Muscle layer of duodenum (tissue), 2 donors: Measurements from ENCODE around the gene TMCO4.

Experiments used
- H3K27ac ChIP-seq: one replicate; pipeline ENCODE4 v1.7.0; 2013; ENCODE audit warnings: mild to moderate bottlenecking, low read length
- H3K27me3 ChIP-seq: one replicate; pipeline ENCODE4 v1.7.0; 2013; ENCODE audit warnings: low read depth, mild to moderate bottlenecking, control low read depth, low read length
- H3K36me3 ChIP-seq, 2 donors: one replicate each; pipeline ENCODE4 v1.7.0; 2013; ENCODE audit warnings: low read length in 2 of 2, control low read depth in 1 of 2, mild to moderate bottlenecking in 1 of 2; ENCODE audit not compliant: insufficient read depth in 2 of 2, control insufficient read depth in 1 of 2
- H3K4me1 ChIP-seq, 2 donors: one replicate each; pipeline ENCODE4 v1.7.0; 2013; ENCODE audit warnings: low read length in 2 of 2, mild to moderate bottlenecking in 2 of 2, control low read depth in 1 of 2, moderate library complexity in 1 of 2; ENCODE audit not compliant: insufficient read depth in 2 of 2, control insufficient read depth in 1 of 2
- H3K4me3 ChIP-seq, 2 donors: one replicate each; pipeline ENCODE4 v1.7.0; 2013; ENCODE audit warnings: low read length in 2 of 2, low read depth in 1 of 2, mild to moderate bottlenecking in 1 of 2
- H3K9me3 ChIP-seq, 2 donors: one replicate each; pipeline ENCODE4 v1.7.0; 2013; ENCODE audit warnings: low read length in 2 of 2, control low read depth in 1 of 2, mild to moderate bottlenecking in 1 of 2; ENCODE audit not compliant: control insufficient read depth in 1 of 2
- donor health status: healthy.

Gene TMCO4

DNA sequence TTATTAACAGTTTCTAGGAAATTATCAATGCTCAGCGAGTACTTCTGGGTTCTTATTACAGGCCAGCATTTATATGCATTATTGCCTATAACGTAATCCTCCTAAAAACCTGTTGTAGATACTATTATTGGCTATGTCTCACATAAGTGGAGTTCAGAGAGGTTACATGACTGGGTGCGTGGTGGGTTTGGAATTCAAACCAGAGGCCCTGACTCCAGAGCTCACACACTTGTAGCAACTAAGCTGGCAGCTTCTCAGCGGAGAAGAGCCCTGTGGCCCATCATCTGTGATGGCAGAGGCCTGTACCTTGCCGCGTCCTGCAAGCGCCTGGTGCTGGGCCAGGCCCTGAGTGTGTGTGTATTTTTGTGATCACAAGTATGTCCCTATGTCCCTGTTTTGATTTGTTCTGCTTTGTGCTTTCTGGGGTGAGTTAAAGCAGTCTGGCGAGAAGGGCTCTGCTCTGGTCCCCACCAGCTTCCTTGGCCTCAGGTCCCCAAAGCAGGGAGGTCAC is 68.3 kb downstream of the TMCO4 start:
- no peak overlapping the region for H3K27ac ChIP-seq
- H3K9me3 ChIP-seq = peaks cover 0 to 9% of the 10 kb centered on the region in 2 donors
- H3K4me3 ChIP-seq = no peak overlapping the region
- peaks cover 0 to 16% of the 10 kb centered on the region in 2 donors for H3K36me3 ChIP-seq
- peaks cover 0 to 26% of the 10 kb centered on the region in 2 donors for H3K4me1 ChIP-seq
- no peaks in the 10 kb centered on the region for H3K27me3 ChIP-seq

DNA sequence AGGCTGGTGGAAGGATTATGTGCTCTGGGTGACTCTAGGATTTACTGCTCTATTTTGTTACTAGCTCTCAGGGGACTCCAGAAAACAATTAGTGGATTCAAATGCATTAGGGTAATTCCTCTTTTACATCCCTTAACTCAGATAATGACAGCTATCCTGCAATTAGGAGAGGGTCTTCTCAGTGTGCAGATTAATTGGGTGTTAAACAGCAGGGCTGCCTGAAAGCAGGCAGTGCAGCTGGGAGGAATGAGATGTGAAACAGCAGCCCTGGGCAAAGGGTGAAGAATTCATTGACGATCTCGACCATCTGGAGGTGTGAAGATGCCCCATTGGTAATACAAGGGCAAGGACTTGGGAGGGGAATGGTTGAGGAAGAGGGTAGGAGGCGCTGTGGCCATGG is 68.9 kb downstream of the TMCO4 start:
- H3K4me3 ChIP-seq = no peak overlapping the region
- peaks cover 0 to 16% of the 10 kb centered on the region in 2 donors for H3K36me3 ChIP-seq
- H3K27me3 ChIP-seq = no peaks in the 10 kb centered on the region
- peaks cover 0 to 9% of the 10 kb centered on the region in 2 donors for H3K9me3 ChIP-seq
- H3K27ac ChIP-seq = no peak overlapping the region
- H3K4me1 ChIP-seq = peaks cover 0 to 26% of the 10 kb centered on the region in 2 donors

DNA sequence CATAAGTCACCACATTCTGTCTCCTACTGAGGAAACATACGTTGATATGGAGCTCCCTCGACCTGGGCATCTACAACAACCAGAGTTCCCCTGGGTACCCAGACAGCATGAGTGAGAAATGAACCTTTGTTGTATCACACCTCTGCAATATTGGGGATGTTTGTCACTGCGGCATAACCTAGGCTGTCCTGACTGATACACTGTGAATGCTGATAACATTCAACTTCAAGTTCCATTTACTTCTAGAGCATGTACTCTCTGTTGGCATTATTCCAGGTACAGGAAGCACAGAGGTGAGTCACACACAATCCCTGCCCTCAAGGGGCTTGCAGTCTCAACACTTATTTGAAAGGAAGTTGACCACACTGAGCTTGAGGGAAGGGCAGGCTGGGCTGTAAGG is 69.5 kb downstream of the TMCO4 start:
- H3K27ac ChIP-seq = no peak overlapping the region
- H3K36me3 ChIP-seq = peaks cover 2 to 16% of the 10 kb centered on the region in 2 donors
- H3K4me1 ChIP-seq = peaks cover 0 to 25% of the 10 kb centered on the region in 2 donors

DNA sequence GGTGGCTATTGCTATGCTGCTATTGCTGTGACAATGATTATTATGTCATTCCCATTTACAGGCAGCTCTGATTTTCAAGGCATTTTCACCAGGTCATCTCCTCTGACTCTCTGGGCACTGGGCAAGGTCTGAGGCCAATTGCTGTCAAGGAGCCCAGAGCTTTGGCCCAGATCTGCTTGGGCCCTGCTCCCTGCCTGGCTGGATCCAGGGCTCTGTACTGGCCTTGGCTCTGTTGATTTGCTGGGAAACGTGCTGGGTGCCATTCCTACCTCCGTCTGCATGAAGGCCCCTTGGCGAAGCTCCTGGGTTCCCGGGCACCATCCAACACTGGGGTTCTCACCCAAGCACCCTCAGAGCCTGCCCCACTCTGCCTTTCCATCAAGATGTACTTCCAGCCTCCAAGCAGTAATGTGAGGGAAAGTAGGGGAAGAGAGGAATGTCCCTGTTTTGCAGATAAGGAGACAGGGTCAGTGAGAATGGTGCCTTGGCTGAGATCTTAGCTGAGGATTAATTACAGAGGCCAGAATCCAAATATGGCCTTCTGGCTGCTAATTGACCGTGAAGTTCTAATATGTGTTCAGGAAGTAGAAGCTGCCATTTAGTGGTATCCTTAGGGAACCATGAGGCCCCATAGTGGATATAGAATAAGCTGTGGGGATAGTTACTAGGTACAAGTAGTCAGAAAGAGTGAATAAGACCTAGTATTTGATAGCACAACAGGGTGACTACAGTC is 71.1 kb downstream of the TMCO4 start:
- no peaks in the 10 kb centered on the region for H3K27me3 ChIP-seq
- no peak overlapping the region for H3K4me3 ChIP-seq
- peaks cover 0 to 12% of the 10 kb centered on the region in 2 donors for H3K4me1 ChIP-seq
- H3K36me3 ChIP-seq = peaks cover 9 to 16% of the 10 kb centered on the region in 2 donors
- no peak overlapping the region for H3K27ac ChIP-seq
- peaks cover 0 to 9% of the 10 kb centered on the region in 2 donors for H3K9me3 ChIP-seq

More for the DNA sequence above, 69.5 kb downstream of the TMCO4 start:
- Histone ChIP-seq H3K27me3 (no peaks in the 10 kb centered on the region), H3K4me3 (no peak overlapping the region), H3K9me3 (peaks cover 0 to 9% of the 10 kb centered on the region in 2 donors)

DNA sequence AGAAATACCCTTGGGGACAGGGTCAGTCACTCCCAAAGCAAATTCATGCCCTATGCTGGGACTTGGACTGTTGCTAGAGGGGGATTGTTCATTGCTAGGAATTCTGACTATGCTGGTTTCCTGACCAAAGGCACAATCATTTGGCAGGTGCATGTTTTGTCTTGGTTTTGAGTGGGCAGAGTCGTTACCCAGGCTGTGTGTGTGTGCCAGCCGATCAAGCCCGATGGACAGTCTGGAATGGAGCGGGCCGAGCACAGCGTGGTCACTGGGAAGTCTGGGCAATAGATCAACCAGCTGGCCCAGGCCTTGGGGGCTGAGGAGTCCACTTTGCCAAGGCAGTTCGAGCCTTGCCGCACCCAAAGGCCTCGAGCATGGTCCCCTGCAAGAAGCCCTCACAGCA is 74.1 kb downstream of the TMCO4 start:
- Histone ChIP-seq H3K9me3 (peaks cover 0 to 5% of the 10 kb centered on the region in 2 donors), H3K4me1 (peaks cover 0 to 8% of the 10 kb centered on the region in 2 donors), H3K4me3 (no peak overlapping the region), H3K27me3 (no peaks in the 10 kb centered on the region), H3K36me3 (peaks cover 11 to 16% of the 10 kb centered on the region in 2 donors), H3K27ac (no peak overlapping the region)

DNA sequence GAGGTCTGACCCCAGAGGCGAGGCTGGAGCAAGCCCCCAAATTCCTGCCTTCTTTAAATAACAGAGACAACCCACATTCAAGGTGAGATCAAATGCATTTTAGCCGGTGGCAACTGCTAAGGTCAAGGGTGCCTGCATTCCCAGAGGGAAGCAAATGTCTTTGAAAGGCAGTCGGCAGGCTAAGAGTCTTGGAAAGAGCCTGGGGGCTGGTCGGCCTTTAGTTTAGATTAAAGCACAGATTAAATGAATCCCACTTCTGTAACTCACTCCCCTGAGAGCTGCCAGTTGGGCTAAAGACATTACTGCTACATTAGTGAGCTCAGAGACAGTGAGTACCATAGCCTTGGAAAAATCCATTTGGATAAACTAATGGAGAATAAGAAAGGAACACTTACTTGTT is 75.8 kb downstream of the TMCO4 start:
- Histone ChIP-seq H3K4me1 (peaks cover 0 to 13% of the 10 kb centered on the region in 2 donors), H3K36me3 (peaks cover 8 to 11% of the 10 kb centered on the region in 2 donors), H3K9me3 (no peaks in the 10 kb centered on the region), H3K27ac (no peak overlapping the region), H3K27me3 (no peaks in the 10 kb centered on the region), H3K4me3 (no peak overlapping the region)

DNA sequence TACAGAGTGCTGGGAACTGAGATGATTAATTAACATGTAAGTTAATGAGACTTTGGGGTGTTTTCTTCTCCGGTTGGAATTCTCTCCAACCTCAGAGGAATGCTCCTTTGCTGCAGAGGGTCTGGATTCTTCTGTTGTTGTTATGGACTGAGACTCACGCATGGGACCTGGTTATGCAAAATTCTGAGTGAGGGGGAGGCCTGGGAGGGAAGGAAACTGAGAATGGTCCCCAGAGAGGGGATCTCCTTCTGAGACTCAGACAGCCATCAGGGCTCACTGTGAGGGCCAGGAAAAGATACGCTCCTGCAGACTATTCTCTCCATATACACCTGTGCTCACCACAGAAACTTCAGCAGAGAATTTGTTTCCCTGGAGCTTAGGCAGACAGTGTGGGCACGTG is 78.7 kb downstream of the TMCO4 start:
- Histone ChIP-seq H3K9me3 (no peaks in the 10 kb centered on the region), H3K36me3 (peaks cover 0 to 11% of the 10 kb centered on the region in 2 donors), H3K27ac (no peak overlapping the region), H3K27me3 (no peaks in the 10 kb centered on the region), H3K4me1 (peaks cover 0 to 16% of the 10 kb centered on the region in 2 donors), H3K4me3 (no peak overlapping the region)

DNA sequence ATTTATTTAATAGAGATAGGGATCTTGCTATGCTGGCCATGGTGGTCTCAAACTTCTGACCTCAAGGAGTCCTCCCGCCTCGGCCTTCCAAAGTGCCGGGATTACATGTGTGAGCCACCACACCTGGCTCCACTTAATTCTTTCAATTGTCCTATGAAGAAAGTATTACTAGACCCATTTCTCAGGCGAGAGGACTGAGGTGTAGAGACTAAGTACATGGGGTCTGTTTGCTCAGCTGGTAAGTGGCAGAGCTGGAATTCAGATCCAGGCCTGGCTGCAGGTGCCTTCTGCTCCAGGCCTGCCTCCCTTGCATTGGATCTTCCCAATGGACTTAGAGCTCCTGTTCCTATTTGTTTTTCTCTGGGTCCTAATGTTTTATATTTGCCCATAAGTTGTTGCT is 79.5 kb downstream of the TMCO4 start:
- Histone ChIP-seq H3K4me3 (no peak overlapping the region), H3K36me3 (peaks cover 0 to 9% of the 10 kb centered on the region in 2 donors), H3K27ac (no peak overlapping the region)

DNA sequence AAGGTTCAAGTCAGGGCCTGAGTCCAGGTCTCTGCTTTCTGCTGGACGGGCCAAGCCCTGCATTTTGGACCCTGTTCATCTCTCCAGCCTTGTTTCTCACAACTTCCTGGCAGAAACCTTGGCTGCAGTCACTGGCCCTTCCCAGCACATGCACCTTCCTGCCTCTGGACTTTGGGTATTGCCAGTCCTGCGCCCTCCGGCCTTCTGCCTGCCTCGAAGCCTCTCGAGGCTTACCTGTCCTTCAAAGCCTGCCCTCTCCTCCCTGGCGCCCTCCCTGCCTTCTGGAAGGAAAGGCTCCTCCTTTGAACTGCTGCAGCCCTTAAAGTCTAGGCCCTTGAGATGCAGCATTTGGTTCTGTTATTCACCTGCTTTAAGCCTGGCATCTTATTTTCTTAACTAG is 82.2 kb downstream of the TMCO4 start:
- Histone ChIP-seq H3K36me3 (peaks cover 0 to 4% of the 10 kb centered on the region in 2 donors), H3K27ac (no peak overlapping the region), H3K4me1 (peaks cover 0 to 16% of the 10 kb centered on the region in 2 donors), H3K9me3 (no peaks in the 10 kb centered on the region), H3K4me3 (no peak overlapping the region), H3K27me3 (no peaks in the 10 kb centered on the region)

More for the DNA sequence above, 79.5 kb downstream of the TMCO4 start:
- Histone ChIP-seq H3K27me3 (no peaks in the 10 kb centered on the region), H3K4me1 (peaks cover 0 to 16% of the 10 kb centered on the region in 2 donors), H3K9me3 (no peaks in the 10 kb centered on the region)

DNA sequence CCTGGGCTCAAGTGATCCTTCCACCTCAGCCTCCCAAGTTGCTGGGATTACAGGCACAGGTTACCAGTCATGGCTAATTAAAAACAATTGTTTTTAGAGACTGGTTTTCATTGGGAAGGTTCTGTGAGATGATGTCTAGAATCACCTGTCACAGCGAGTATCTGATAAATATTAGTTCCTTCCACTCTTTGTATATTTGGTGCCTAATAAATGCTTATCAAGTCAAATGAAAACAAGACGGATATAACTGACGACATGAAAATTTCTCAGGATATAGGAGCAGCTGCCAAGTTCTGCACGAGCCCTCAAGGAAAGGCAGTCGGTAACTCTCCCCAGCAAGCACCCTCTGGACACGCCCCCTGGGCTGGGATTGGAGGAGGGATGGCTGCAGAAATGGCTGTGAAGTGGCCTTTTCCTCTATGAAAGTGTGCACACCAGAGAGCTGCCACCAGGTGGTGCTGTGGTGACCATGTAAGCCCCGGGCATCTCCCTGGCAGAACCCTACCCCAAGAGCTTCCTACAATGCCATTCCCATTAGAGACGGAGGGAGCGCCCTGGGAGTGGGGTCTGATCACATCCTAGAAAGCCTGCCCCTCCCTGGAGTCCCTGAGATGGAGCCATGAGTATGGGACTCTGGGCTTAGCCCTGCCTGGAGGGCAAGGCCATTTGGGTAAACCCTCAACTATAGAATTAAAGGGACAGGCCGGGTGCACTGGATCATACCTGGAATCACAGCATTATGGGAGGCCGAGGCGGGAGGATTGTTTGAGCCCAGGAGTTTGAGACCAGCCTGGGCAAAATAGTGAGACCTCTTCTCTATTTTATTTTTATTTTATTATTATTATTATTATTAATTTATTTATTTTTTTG is 84.1 kb downstream of the TMCO4 start:
- Histone ChIP-seq H3K4me1 (peaks cover 0 to 7% of the 10 kb centered on the region in 2 donors), H3K36me3 (peaks cover 0 to 4% of the 10 kb centered on the region in 2 donors), H3K9me3 (no peaks in the 10 kb centered on the region), H3K4me3 (no peak overlapping the region), H3K27ac (no peak overlapping the region), H3K27me3 (no peaks in the 10 kb centered on the region)

DNA sequence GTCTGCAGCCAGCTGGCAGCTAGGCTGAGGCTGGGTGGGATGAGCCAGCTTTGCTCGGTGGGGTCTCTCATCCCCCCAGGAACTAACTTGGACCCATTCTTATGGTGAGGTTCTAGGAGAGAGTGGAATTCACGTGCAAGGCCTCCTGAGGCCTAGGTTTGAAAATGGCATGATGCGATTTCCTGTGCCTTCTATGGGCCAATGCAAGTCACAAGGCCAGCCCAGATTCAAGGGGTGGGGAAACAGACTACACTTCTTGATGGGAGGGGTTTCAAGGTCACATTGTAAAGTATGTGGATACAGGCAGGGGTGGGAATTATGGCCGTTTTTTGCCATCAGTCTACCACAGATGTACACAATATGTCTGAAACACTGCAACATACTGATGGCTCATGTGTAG is 86.8 kb downstream of the TMCO4 start:
- H3K4me1 ChIP-seq = peaks cover 0 to 3% of the 10 kb centered on the region in 2 donors
- H3K27me3 ChIP-seq = no peaks in the 10 kb centered on the region
- H3K9me3 ChIP-seq = no peaks in the 10 kb centered on the region
- H3K36me3 ChIP-seq = peaks cover 0 to 4% of the 10 kb centered on the region in 2 donors
- no peak overlapping the region for H3K4me3 ChIP-seq
- H3K27ac ChIP-seq = no peak overlapping the region
